ENCODE data around the gene SERTAD1. TPM values are rescaled to one million over a fixed set of nuclear protein-coding genes. Genes with fewer than 3 reads are reported as not detected.

SERTAD1 gene
- total and polyA plus RNA-seq, 2 of the 8 experiments (the other 6 are each of a cell fraction or from before 2014, with no cell fraction given), result 5.4 to 6.6 TPM

GRCh38 chr19:40452016-40452415, 26.2 kb upstream of the SERTAD1 start (continued):
- TF ChIP-seq TAF7 (optimal IDR thresholded peaks at IDR 0.05; ENCODE audit: borderline replicate concordance, low read depth, low read length) (no peak), EP300 (IDR thresholded peaks at IDR 0.05; ENCODE audit: borderline replicate concordance in 1 of 2, low read depth in 2 of 2, low read length in 2 of 2) (no peak)
